K562 (cell line): Measurements from ENCODE around the gene KDM2B. TPM values are rescaled to one million over a fixed set of nuclear protein-coding genes. Genes with fewer than 3 reads are reported as not detected.

ENCODE experiments used
- ZNF79 ChIP-seq: fragments of 250-450 bp; sonication (Bioruptor Pico); IDR thresholded peaks from 2 replicates; pipeline ENCODE4 v1.4.0; 2020; ENCODE audit warnings: low read depth, mild to moderate bottlenecking, moderate library complexity
- polyA plus RNA-seq, 8 experiments: library from polyadenylated mRNA; depleted of rRNA in 4 of 8; stranded (reverse) in 5 of 8; unstranded in 3 of 8; fragments of >200 nt; fragmentation: Nextera tagmentation in 2 of 8; fragmentation: Illumina TruSeq in 1 of 8; extraction: Ambion mirVana in 2 of 8; extraction: Trizol in 1 of 8; gene quantifications; 2 replicates each; pipeline versions ENCODE4 v1.2.1 to v1.2.3, GENCODE V29; 2011 to 2014; ENCODE audit warnings: inconsistent platforms in 1 of 8, missing spikeins in 1 of 8
- total RNA-seq, 7 experiments: library from RNA; depleted of rRNA in 6 of 7; stranded (reverse); fragments of >200 nt in 6 of 7; fragmentation: Illumina TruSeq in 2 of 7; extraction: Trizol in 2 of 7; gene quantifications; 2 replicates each; pipeline versions ENCODE4 v1.2.1 to v1.2.3, GENCODE V29; 2011 to 2021; ENCODE audit warnings: low replicate concordance in 1 of 7
- TF ChIP-seq, protein P1 (sequence below): fragments of 450-650 bp; IDR thresholded peaks from 2 replicates; pipeline ENCODE4 v1.6.1; 2017; ENCODE audit warnings: antibody characterized with exemption
- TF ChIP-seq, protein P2 (sequence below), 3 experiments: fragments of 200-800 bp in 1 of 3; sonication (Bioruptor generic) in 1 of 3; sonication (generic) in 1 of 3; formaldehyde crosslinking in 1 of 3; IDR thresholded peaks; 2 replicates each; pipeline versions ENCODE4 v1.6.1 to v1.8.0; 2016 to 2022; ENCODE audit warnings: mild to moderate bottlenecking in 2 of 3, missing compliant biosample characterization in 2 of 3, missing genetic modification characterization in 2 of 3, missing genetic modification reagents in 1 of 3
- TF ChIP-seq, protein P3 (sequence below): fragments of 450-650 bp; IDR thresholded peaks from 2 replicates; pipeline ENCODE4 v1.6.1; 2016; ENCODE audit warnings: mild to moderate bottlenecking, moderate library complexity

KDM2B gene
- total and polyA plus RNA-seq, 9 of the 15 experiments (the other 6 are each of a cell fraction or from before 2014, with no cell fraction given) = 7.4 to 50.5 (median 22.5) TPM

DNA sequence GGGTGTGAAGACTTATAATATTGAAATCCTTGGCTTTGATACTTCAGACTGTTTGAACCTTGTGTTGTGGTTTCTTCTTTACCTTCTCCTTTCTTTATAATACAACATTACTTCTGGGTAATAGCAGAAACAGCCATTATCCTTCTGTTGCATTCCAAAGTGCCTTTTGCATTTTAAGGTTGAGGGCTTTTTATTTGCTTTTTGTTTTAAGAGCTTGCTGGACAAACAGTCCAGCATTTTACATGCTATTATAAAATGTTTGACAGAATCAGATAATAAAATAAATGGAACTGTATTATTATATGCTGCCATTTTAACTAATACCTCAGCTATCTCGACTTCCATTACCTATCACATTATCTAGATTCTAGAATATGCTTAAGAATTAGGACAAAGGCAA is 166.9 kb downstream of the KDM2B start (continued):
- TF ChIP-seq, protein P1, sequence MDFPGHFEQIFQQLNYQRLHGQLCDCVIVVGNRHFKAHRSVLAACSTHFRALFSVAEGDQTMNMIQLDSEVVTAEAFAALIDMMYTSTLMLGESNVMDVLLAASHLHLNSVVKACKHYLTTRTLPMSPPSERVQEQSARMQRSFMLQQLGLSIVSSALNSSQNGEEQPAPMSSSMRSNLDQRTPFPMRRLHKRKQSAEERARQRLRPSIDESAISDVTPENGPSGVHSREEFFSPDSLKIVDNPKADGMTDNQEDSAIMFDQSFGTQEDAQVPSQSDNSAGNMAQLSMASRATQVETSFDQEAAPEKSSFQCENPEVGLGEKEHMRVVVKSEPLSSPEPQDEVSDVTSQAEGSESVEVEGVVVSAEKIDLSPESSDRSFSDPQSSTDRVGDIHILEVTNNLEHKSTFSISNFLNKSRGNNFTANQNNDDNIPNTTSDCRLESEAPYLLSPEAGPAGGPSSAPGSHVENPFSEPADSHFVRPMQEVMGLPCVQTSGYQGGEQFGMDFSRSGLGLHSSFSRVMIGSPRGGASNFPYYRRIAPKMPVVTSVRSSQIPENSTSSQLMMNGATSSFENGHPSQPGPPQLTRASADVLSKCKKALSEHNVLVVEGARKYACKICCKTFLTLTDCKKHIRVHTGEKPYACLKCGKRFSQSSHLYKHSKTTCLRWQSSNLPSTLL = no peak
- TF ChIP-seq, protein P2, sequence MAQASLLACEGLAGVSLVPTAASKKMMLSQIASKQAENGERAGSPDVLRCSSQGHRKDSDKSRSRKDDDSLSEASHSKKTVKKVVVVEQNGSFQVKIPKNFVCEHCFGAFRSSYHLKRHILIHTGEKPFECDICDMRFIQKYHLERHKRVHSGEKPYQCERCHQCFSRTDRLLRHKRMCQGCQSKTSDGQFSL (CRISPR knock-in tag; IDR thresholded peaks at IDR 0.05) = no peak
- TF ChIP-seq, protein P2 (tag; IDR thresholded peaks at IDR 0.05) = no peak
- TF ChIP-seq ZNF79 = no peak
- TF ChIP-seq, protein P3, sequence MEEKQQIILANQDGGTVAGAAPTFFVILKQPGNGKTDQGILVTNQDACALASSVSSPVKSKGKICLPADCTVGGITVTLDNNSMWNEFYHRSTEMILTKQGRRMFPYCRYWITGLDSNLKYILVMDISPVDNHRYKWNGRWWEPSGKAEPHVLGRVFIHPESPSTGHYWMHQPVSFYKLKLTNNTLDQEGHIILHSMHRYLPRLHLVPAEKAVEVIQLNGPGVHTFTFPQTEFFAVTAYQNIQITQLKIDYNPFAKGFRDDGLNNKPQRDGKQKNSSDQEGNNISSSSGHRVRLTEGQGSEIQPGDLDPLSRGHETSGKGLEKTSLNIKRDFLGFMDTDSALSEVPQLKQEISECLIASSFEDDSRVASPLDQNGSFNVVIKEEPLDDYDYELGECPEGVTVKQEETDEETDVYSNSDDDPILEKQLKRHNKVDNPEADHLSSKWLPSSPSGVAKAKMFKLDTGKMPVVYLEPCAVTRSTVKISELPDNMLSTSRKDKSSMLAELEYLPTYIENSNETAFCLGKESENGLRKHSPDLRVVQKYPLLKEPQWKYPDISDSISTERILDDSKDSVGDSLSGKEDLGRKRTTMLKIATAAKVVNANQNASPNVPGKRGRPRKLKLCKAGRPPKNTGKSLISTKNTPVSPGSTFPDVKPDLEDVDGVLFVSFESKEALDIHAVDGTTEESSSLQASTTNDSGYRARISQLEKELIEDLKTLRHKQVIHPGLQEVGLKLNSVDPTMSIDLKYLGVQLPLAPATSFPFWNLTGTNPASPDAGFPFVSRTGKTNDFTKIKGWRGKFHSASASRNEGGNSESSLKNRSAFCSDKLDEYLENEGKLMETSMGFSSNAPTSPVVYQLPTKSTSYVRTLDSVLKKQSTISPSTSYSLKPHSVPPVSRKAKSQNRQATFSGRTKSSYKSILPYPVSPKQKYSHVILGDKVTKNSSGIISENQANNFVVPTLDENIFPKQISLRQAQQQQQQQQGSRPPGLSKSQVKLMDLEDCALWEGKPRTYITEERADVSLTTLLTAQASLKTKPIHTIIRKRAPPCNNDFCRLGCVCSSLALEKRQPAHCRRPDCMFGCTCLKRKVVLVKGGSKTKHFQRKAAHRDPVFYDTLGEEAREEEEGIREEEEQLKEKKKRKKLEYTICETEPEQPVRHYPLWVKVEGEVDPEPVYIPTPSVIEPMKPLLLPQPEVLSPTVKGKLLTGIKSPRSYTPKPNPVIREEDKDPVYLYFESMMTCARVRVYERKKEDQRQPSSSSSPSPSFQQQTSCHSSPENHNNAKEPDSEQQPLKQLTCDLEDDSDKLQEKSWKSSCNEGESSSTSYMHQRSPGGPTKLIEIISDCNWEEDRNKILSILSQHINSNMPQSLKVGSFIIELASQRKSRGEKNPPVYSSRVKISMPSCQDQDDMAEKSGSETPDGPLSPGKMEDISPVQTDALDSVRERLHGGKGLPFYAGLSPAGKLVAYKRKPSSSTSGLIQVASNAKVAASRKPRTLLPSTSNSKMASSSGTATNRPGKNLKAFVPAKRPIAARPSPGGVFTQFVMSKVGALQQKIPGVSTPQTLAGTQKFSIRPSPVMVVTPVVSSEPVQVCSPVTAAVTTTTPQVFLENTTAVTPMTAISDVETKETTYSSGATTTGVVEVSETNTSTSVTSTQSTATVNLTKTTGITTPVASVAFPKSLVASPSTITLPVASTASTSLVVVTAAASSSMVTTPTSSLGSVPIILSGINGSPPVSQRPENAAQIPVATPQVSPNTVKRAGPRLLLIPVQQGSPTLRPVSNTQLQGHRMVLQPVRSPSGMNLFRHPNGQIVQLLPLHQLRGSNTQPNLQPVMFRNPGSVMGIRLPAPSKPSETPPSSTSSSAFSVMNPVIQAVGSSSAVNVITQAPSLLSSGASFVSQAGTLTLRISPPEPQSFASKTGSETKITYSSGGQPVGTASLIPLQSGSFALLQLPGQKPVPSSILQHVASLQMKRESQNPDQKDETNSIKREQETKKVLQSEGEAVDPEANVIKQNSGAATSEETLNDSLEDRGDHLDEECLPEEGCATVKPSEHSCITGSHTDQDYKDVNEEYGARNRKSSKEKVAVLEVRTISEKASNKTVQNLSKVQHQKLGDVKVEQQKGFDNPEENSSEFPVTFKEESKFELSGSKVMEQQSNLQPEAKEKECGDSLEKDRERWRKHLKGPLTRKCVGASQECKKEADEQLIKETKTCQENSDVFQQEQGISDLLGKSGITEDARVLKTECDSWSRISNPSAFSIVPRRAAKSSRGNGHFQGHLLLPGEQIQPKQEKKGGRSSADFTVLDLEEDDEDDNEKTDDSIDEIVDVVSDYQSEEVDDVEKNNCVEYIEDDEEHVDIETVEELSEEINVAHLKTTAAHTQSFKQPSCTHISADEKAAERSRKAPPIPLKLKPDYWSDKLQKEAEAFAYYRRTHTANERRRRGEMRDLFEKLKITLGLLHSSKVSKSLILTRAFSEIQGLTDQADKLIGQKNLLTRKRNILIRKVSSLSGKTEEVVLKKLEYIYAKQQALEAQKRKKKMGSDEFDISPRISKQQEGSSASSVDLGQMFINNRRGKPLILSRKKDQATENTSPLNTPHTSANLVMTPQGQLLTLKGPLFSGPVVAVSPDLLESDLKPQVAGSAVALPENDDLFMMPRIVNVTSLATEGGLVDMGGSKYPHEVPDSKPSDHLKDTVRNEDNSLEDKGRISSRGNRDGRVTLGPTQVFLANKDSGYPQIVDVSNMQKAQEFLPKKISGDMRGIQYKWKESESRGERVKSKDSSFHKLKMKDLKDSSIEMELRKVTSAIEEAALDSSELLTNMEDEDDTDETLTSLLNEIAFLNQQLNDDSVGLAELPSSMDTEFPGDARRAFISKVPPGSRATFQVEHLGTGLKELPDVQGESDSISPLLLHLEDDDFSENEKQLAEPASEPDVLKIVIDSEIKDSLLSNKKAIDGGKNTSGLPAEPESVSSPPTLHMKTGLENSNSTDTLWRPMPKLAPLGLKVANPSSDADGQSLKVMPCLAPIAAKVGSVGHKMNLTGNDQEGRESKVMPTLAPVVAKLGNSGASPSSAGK = no peak
